Prostate gland (tissue), 2 donors: ENCODE results near the gene RETN.

Experiments used
- POLR2A ChIP-seq: fragments of 450-650 bp; IDR thresholded peaks from one replicate; pipeline ENCODE4 v1.6.1; 2016; ENCODE audit warnings: antibody characterized with exemption, mild to moderate bottlenecking
- POLR2AphosphoS5 ChIP-seq: sonication (generic); formaldehyde crosslinking; IDR thresholded peaks from one replicate; pipeline ENCODE4 v1.6.1; 2017; ENCODE audit warnings: antibody characterized with exemption
- TF ChIP-seq, protein P1 (sequence below), 4 experiments: fragments of 200-600 bp in 2 of 4; fragments of 450-650 bp in 2 of 4; sonication (generic) in 2 of 4; IDR thresholded peaks; 1 replicate in 3 of 4; 2 replicates in 1 of 4; pipeline ENCODE4 v1.5.1; 2016 to 2019; ENCODE audit warnings: antibody characterized with exemption in 4 of 4, mild to moderate bottlenecking in 2 of 4, moderate library complexity in 2 of 4

GRCh38 chr19:7628589-7629311 lies 40.1 kb upstream of the RETN start:
- TF ChIP-seq, protein P1, sequence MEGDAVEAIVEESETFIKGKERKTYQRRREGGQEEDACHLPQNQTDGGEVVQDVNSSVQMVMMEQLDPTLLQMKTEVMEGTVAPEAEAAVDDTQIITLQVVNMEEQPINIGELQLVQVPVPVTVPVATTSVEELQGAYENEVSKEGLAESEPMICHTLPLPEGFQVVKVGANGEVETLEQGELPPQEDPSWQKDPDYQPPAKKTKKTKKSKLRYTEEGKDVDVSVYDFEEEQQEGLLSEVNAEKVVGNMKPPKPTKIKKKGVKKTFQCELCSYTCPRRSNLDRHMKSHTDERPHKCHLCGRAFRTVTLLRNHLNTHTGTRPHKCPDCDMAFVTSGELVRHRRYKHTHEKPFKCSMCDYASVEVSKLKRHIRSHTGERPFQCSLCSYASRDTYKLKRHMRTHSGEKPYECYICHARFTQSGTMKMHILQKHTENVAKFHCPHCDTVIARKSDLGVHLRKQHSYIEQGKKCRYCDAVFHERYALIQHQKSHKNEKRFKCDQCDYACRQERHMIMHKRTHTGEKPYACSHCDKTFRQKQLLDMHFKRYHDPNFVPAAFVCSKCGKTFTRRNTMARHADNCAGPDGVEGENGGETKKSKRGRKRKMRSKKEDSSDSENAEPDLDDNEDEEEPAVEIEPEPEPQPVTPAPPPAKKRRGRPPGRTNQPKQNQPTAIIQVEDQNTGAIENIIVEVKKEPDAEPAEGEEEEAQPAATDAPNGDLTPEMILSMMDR (IDR thresholded peaks at IDR 0.05): no peak
- no peak for TF ChIP-seq POLR2AphosphoS5
- TF ChIP-seq POLR2A: no peak
